ENCODE data around the gene TRAK2.
"Not testable (repeated sequence)": the region's sequence is repeated elsewhere in the genome, so short reads cannot be mapped to it uniquely, and the experiment has no call there.

Gene TRAK2

GRCh38 chr2:201414099-201415023 lies 36.9 kb downstream of the TRAK2 start:
- peak in 2 of 5 experiments; percentile 2 to 66 for DNase-seq

GRCh38 chr2:201413552-201413951 lies 37.7 kb downstream of the TRAK2 start:
- no peak for DNase-seq

GRCh38 chr2:201413143-201413542 lies 38.1 kb downstream of the TRAK2 start:
- no peak for DNase-seq

GRCh38 chr2:201411421-201411820 lies 39.8 kb downstream of the TRAK2 start:
- no peak for DNase-seq

- DNase-seq: no peak
These were observed 42.3 kb downstream of the TRAK2 start for GRCh38 chr2:201408931-201409330.

- DNase-seq: no peak
These were observed 44.0 kb downstream of the TRAK2 start for GRCh38 chr2:201407265-201407664.

- DNase-seq: peak in 1 of 5 experiments; percentile 24
These were observed 45.1 kb downstream of the TRAK2 start for GRCh38 chr2:201406077-201406662.

GRCh38 chr2:201404699-201405280 lies 46.5 kb downstream of the TRAK2 start:
- DNase-seq: peak in 1 of 5 experiments; percentile 66

- DNase-seq: no peak
These were observed 47.4 kb downstream of the TRAK2 start for GRCh38 chr2:201403880-201404279.

GRCh38 chr2:201402651-201403562 lies 48.4 kb downstream of the TRAK2 start:
- DNase-seq: no peak

GRCh38 chr2:201401815-201402214 lies 49.4 kb downstream of the TRAK2 start:
- DNase-seq: no peak

GRCh38 chr2:201396595-201396994 lies 54.7 kb downstream of the TRAK2 start:
- no peak for DNase-seq

GRCh38 chr2:201383136-201383535 lies 68.1 kb downstream of the TRAK2 start:
- DNase-seq: no peak

- no peak for DNase-seq
These were observed 72.5 kb downstream of the TRAK2 start for GRCh38 chr2:201378496-201379397.

GRCh38 chr2:201377218-201377617 lies 74.0 kb downstream of the TRAK2 start:
- DNase-seq: no peak

GRCh38 chr2:201369775-201370174 lies 81.5 kb downstream of the TRAK2 start:
- DNase-seq: no peak

GRCh38 chr2:201369318-201369717 lies 81.9 kb downstream of the TRAK2 start:
- DNase-seq: not testable (repeated sequence)

GRCh38 chr2:201366146-201366545 lies 85.1 kb downstream of the TRAK2 start:
- no peak for DNase-seq

- peak in 2 of 5 experiments; percentile 29 to 79 for DNase-seq
These were observed 87.2 kb downstream of the TRAK2 start for GRCh38 chr2:201363857-201364560.

- DNase-seq: no peak
These were observed 88.9 kb downstream of the TRAK2 start for GRCh38 chr2:201362396-201362795.

Data from T-helper 2 cell (primary cell).